ENCODE results near the gene RGCC. TPM values are rescaled to one million over a fixed set of nuclear protein-coding genes. Genes with fewer than 3 reads are reported as not detected.

The RGCC gene
- total and polyA plus RNA-seq, 2 of the 4 experiments (the other 2 are of a cell fraction) = 7.5 to 7.6 TPM

DNA sequence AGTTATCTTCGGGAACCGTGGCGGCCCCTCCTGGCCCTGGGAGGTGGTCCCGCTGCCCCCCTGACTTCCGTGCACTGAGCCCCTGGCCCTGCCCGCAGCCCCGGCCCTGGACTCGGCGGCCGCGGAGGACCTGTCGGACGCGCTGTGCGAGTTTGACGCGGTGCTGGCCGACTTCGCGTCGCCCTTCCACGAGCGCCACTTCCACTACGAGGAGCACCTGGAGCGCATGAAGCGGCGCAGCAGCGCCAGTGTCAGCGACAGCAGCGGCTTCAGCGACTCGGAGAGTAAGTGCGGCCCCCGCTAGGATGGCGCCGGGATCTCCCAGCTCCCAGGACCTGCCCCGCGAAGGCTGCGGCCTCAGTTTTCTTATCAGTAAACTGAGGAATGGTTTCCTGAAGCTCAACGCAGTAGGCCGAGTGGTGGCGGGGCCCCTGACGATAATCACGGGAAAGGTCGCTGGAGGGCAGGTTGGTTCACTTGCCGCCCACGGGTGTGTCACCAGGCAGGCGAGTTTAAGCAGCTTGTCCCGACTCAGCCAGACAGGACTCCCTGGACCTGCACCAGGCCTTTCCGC, 924 bp downstream of the RGCC start:
- Histone ChIP-seq H3K9me3 (ENCODE audit: control insufficient read depth, insufficient read depth, low read length) (no peaks in the 10 kb centered on the region), H2BK5ac (ENCODE audit: low read depth, low read length, poor library complexity, severe bottlenecking) (no peak overlapping the region), H3K4me1 (ENCODE audit: control insufficient read depth, insufficient read depth, low read length) (peaks cover 9% of the 10 kb centered on the region), H2AK5ac (ENCODE audit: low read depth, low read length) (peak overlapping the region; percentile 86), H4K8ac (ENCODE audit: low read depth in 2 of 2, low read length in 2 of 2) (peak overlapping the region; percentile 37 to 51; a peak in 1 of 4 replicates), H3K9ac (ENCODE audit: low read depth, low read length) (peak overlapping the region; percentile 76), H3K4me2 (ENCODE audit: low read depth, low read length) (peak overlapping the region; percentile 97), H4K20me1 (ENCODE audit: insufficient read depth, low read length) (peaks cover 34% of the 10 kb centered on the region), H3K4me3 (ENCODE audit: insufficient read depth, low read depth, low read length) (peak overlapping the region; percentile 81), H2AFZ (replicated peaks; ENCODE audit: low read length, poor library complexity) (peak overlapping the region; percentile 91), H3K4ac (ENCODE audit: low read depth, low read length) (peak overlapping the region; percentile 67), H3K18ac (ENCODE audit: low read depth, low read length) (peak overlapping the region; percentile 64), H2AK9ac (replicated peaks; ENCODE audit: low read depth, low read length, poor library complexity) (peak overlapping the region; percentile 53), H4K91ac (ENCODE audit: insufficient read depth, low read depth, low read length) (peak overlapping the region; percentile 63), H3K14ac (replicated peaks; ENCODE audit: low read depth, low read length) (peak overlapping the region; percentile 74), H2BK15ac (ENCODE audit: low read depth, low read length) (0 out of 3 replicates have a peak overlapping the region, but pooled peaks have one; percentile 38), H3K36me3 (ENCODE audit: control insufficient read depth, insufficient read depth, low read length) (peaks cover 35% of the 10 kb centered on the region), H3K27me3 (ENCODE audit: control insufficient read depth, insufficient read depth, low read length) (peaks cover 10% of the 10 kb centered on the region), H3K56ac (ENCODE audit: extremely low read depth, insufficient read depth, low read length) (0 out of 2 replicates have a peak overlapping the region, but pooled peaks have one; percentile 24), H3K9me1 (ENCODE audit: insufficient read depth, low read length) (no peaks in the 10 kb centered on the region), H2BK120ac (ENCODE audit: low read depth, low read length) (peak overlapping the region; percentile 41), H2BK20ac (ENCODE audit: low read depth, low read length) (peak overlapping the region; percentile 47; the same call in 1 of the 2 replicates), H3K23ac (ENCODE audit: low read depth, low read length) (peak overlapping the region; percentile 75), H3K79me1 (ENCODE audit: low read depth in 1 of 2, low read length in 2 of 2) (peaks cover 14 to 32% of the 10 kb centered on the region in 2 experiments), H3K27ac (ENCODE audit: insufficient read depth, low read length) (peak overlapping the region; percentile 45), H4K5ac (ENCODE audit: low read depth, low read length) (no peak overlapping the region)
- ATAC-seq (ENCODE audit: low read depth) (peak; percentile 9; the same call in 1 of the 2 replicates), DNase-seq (peak; percentile 46)
- intact Hi-C loops (cut with micrococcal nuclease) (loop anchor here (1.0 to 5.0 kb wide), 2 partner anchors 194 to 654 kb away; no protein-coding TSS in a partner anchor), in situ Hi-C loops (cut with MboI; ENCODE audit: low sequenced_read_pairs) (loop anchor here (25.0 kb wide), 1 partner anchor 179 kb away; no protein-coding TSS in a partner anchor), dilution Hi-C loops (cut with HindIII; ENCODE audit: low sequenced_read_pairs, unreplicated experiment) (no loop called here)
- WGBS, 2 experiments (ENCODE audit: extremely low coverage in 2 of 2, insufficient read length in 1 of 2) = 3% methylated on average over 43 of the region's 50 CpGs; no CpG with 5 or more reads in 1 of the 2 experiments
- peak; percentile 48; the same call in 1 of the 2 replicates for TF ChIP-seq BHLHE40 (IDR thresholded peaks at IDR 0.05; ENCODE audit: low read depth, low read length)
- TF ChIP-seq MXI1 (IDR thresholded peaks at IDR 0.05; ENCODE audit: borderline replicate concordance, low read depth, low read length) = 0 out of 2 replicates have a peak, but pooled peaks have one; percentile 1
- TF ChIP-seq RCOR1 (IDR thresholded peaks at IDR 0.05; ENCODE audit: insufficient replicate concordance, low read length) = no peak
- TF ChIP-seq, protein P1, sequence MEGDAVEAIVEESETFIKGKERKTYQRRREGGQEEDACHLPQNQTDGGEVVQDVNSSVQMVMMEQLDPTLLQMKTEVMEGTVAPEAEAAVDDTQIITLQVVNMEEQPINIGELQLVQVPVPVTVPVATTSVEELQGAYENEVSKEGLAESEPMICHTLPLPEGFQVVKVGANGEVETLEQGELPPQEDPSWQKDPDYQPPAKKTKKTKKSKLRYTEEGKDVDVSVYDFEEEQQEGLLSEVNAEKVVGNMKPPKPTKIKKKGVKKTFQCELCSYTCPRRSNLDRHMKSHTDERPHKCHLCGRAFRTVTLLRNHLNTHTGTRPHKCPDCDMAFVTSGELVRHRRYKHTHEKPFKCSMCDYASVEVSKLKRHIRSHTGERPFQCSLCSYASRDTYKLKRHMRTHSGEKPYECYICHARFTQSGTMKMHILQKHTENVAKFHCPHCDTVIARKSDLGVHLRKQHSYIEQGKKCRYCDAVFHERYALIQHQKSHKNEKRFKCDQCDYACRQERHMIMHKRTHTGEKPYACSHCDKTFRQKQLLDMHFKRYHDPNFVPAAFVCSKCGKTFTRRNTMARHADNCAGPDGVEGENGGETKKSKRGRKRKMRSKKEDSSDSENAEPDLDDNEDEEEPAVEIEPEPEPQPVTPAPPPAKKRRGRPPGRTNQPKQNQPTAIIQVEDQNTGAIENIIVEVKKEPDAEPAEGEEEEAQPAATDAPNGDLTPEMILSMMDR (conservative IDR thresholded peaks at IDR 0.05; ENCODE audit: low read depth, low read length) = no peak
- ChIA-PET POLR2A (ENCODE audit: unreplicated experiment) (interaction anchor here (1.5 kb wide), 1 partner anchor 111 kb away, joined by 3 read pairs; no protein-coding TSS in a partner anchor), CTCF (interaction anchor here (0.5 to 2.5 kb wide), 4 partner anchors 138 to 366 kb away, joined by 3 to 18 read pairs (median 4); no protein-coding TSS in a partner anchor)
- BruUV-seq (replicated peaks) = no TSS peak
